Measurements from ENCODE around the gene CLDN14. TPM values are rescaled to one million over a fixed set of nuclear protein-coding genes. Genes with fewer than 3 reads are reported as not detected.

CLDN14 gene
- polyA plus RNA-seq, 2 donors = 0.04 TPM; not detected in 1

DNA sequence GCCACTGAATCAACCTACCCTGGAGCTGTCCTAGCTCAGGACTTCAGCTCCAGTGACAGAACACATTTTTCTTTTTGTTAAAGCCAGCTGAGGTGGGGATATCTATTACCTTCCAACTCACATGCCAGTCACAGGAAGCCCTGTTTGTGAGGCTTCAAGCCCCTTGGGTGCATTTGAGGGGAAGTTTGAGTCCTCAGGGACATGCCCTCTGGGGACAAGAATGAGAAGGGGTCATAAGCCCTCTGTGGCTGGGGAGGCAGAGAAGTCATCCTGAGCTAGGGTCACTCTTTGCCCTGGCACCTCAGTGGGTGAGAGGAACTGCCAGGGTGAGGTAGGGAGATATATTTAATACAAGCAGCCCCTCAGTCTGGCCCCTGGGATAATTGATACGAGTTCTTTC lies 33.5 kb upstream of the CLDN14 start:
- H3K9me3 ChIP-seq (ENCODE audit: control insufficient read depth in 2 of 2, insufficient read depth in 1 of 2, low read depth in 1 of 2, low read length in 1 of 2) = no peaks in the 10 kb centered on the region
- H3K4me1 ChIP-seq (ENCODE audit: control insufficient read depth in 2 of 2, insufficient read depth in 2 of 2, low read length in 1 of 2) = peaks cover 0 to 7% of the 10 kb centered on the region in 2 donors
- 91 to 93% methylated on average over 1 of the region's 1 CpG for WGBS, 2 donors
- no peak overlapping the region for H3K27ac ChIP-seq (ENCODE audit: low read depth in 2 of 2, low read length in 1 of 2)
- no peak overlapping the region for H3K4me3 ChIP-seq (ENCODE audit: low read depth in 1 of 2, low read length in 2 of 2)
- no peaks in the 10 kb centered on the region for H3K36me3 ChIP-seq (ENCODE audit: control insufficient read depth in 2 of 2, insufficient read depth in 2 of 2, low read length in 1 of 2)
- H3K27me3 ChIP-seq (ENCODE audit: control insufficient read depth in 1 of 2, insufficient read depth in 2 of 2, low read length in 2 of 2) = no peaks in the 10 kb centered on the region

DNA sequence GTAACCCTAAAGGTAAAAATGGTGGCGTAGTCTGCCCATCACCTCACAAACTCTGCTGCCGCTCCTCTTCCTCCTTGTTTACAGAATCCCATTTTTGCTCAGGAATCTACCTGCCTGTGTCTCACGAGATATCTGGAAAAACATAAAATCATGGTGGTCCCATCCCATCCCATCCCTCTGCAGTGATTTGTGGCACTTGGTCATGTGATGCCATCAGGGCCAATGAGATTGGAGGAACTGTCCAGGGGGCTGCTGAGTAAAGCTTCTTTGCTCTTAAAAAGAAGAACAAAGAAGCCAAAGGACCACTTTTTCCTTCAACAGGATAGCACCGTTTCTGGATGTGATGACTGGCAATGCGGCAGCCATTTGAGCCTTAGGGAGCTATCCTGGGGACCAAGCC lies 33.0 kb upstream of the CLDN14 start:
- Histone ChIP-seq H3K4me1 (ENCODE audit: control insufficient read depth in 2 of 2, insufficient read depth in 2 of 2, low read length in 1 of 2) (peaks cover 0 to 7% of the 10 kb centered on the region in 2 donors), H3K4me3 (ENCODE audit: low read depth in 1 of 2, low read length in 2 of 2) (no peak overlapping the region), H3K9me3 (ENCODE audit: control insufficient read depth in 2 of 2, insufficient read depth in 1 of 2, low read depth in 1 of 2, low read length in 1 of 2) (no peaks in the 10 kb centered on the region), H3K27me3 (ENCODE audit: control insufficient read depth in 1 of 2, insufficient read depth in 2 of 2, low read length in 2 of 2) (no peaks in the 10 kb centered on the region), H3K27ac (ENCODE audit: low read depth in 2 of 2, low read length in 1 of 2) (no peak overlapping the region), H3K36me3 (ENCODE audit: control insufficient read depth in 2 of 2, insufficient read depth in 2 of 2, low read length in 1 of 2) (no peaks in the 10 kb centered on the region)
- WGBS, 2 donors = 73 to 76% methylated on average over 5 of the region's 5 CpGs

DNA sequence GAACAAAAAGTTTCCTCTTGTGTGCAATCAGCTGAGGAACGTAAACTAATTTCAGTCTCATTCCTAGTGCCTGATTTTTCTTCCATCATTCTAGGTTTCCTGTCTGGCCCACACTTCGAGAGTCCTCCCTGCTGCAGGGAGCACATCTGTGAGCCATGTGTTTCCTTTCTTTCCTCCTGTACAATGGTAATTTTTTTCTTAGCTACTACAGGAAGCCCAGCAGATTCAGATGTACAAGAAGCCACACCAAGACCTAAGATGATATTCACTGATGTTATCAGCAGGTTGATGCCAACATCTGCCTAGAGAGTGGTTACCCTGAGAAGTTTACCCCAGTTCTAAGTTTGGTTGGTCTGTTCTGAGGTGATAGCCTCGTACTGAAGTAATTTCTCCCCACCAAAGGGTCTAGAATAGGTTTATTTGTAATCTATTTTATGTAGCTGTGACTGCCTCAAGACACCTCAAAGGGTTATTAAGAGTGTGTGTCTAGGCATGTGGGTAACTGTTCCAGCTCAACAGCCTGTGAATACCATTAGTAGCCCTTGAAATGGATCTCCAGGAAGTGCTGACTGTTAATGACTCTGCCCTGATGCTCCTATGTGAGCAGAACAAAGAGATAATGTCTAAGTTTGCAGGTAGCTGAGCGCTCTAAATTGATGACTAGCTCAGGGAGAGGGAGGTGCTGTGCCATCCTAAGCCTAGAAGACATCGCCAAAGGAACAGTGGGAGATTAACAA lies 31.7 kb upstream of the CLDN14 start:
- Histone ChIP-seq H3K36me3 (ENCODE audit: control insufficient read depth in 2 of 2, insufficient read depth in 2 of 2, low read length in 1 of 2) (no peaks in the 10 kb centered on the region), H3K27ac (ENCODE audit: low read depth in 2 of 2, low read length in 1 of 2) (no peak overlapping the region), H3K4me3 (ENCODE audit: low read depth in 1 of 2, low read length in 2 of 2) (no peak overlapping the region), H3K27me3 (ENCODE audit: control insufficient read depth in 1 of 2, insufficient read depth in 2 of 2, low read length in 2 of 2) (no peaks in the 10 kb centered on the region), H3K9me3 (ENCODE audit: control insufficient read depth in 2 of 2, insufficient read depth in 1 of 2, low read depth in 1 of 2, low read length in 1 of 2) (no peaks in the 10 kb centered on the region), H3K4me1 (ENCODE audit: control insufficient read depth in 2 of 2, insufficient read depth in 2 of 2, low read length in 1 of 2) (peaks cover 0 to 9% of the 10 kb centered on the region in 2 donors)
- 63 to 67% methylated on average over 5 of the region's 5 CpGs for WGBS, 2 donors

DNA sequence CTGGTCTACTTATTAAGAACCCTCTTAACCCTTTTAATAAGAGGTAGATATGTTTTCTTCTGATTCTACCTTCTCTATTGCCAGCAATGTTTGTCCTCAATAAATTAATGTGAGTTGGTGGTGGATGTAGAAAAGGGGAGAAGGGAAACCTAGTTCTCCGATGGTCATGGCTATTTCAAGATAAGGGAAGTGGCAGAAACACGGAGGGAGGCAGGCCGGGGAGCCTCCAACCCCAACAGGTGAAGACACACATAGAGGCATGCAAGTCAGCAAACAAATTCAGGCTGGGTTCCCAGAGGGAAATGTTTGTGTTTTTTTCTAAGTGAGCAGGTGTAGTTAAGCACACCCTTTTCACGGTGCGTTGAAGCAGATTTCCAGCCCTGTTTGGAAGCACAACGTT lies 31.0 kb upstream of the CLDN14 start:
- H3K9me3 ChIP-seq (ENCODE audit: control insufficient read depth in 2 of 2, insufficient read depth in 1 of 2, low read depth in 1 of 2, low read length in 1 of 2) = no peaks in the 10 kb centered on the region
- H3K4me3 ChIP-seq (ENCODE audit: low read depth in 1 of 2, low read length in 2 of 2) = no peak overlapping the region
- H3K36me3 ChIP-seq (ENCODE audit: control insufficient read depth in 2 of 2, insufficient read depth in 2 of 2, low read length in 1 of 2) = no peaks in the 10 kb centered on the region
- H3K27ac ChIP-seq (ENCODE audit: low read depth in 2 of 2, low read length in 1 of 2) = no peak overlapping the region
- peaks cover 0 to 9% of the 10 kb centered on the region in 2 donors for H3K4me1 ChIP-seq (ENCODE audit: control insufficient read depth in 2 of 2, insufficient read depth in 2 of 2, low read length in 1 of 2)
- WGBS, 2 donors = 57 to 63% methylated on average over 6 of the region's 6 CpGs
- H3K27me3 ChIP-seq (ENCODE audit: control insufficient read depth in 1 of 2, insufficient read depth in 2 of 2, low read length in 2 of 2) = no peaks in the 10 kb centered on the region

DNA sequence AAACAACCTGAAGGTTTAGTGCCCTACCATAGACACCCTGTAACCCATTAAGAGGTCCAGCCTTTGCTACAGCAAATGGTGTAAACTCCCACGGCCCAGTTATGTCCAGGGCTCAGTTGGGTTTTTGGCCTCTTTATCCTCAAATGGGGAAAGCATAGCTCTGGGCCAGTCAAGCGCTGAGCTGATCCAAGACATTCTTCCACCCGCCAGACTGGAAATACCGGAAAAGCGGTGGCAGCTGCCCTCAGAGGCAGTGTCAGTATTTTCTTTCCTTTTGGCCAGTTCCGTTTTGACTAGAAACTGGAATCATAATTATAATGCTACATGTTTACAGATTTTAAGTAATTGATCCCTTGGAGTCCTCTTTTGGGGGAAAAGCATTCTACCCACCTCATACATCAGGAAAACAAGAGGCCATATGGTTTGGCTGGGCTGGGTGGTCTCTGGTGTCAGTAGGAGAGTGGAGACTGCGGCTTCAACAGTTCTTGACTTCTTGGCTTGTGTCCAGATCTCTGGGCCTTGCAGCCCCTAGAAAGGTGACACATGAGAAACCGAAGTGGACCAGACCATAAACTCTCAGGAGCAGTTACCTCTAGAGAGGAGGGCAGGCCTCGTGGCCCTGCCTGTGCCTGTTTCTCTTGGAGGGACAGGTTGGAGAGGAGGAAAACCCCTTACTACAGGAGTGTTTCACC lies 30.2 kb upstream of the CLDN14 start:
- WGBS, 2 donors = 53 to 55% methylated on average over 9 of the region's 9 CpGs
- H3K27ac ChIP-seq (ENCODE audit: low read depth in 2 of 2, low read length in 1 of 2) = peak overlapping the region; percentile 52 to 70
- H3K9me3 ChIP-seq (ENCODE audit: control insufficient read depth in 2 of 2, insufficient read depth in 1 of 2, low read depth in 1 of 2, low read length in 1 of 2) = no peaks in the 10 kb centered on the region

DNA sequence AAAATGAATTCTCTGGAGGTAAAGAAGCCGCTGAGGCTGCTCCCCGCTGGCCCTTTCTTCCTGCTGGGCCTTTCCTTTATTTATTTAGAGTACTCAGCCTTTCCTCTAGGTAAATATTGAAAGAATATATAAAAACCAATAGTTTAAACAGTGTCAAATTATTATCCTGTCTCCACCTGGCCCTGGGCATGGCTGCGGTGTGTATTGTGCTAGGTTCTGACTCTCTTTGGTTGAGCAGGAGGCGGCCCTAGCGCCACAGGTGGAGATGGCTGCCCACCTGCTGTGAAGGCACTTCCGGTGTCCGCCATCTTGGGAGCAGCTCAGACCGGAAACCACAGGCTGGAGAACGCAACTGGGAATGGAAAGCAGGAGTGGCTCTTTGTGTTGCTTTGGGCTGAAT lies 29.0 kb upstream of the CLDN14 start:
- H3K4me1 ChIP-seq (ENCODE audit: control insufficient read depth in 2 of 2, insufficient read depth in 2 of 2, low read length in 1 of 2) = peaks cover 0 to 9% of the 10 kb centered on the region in 2 donors
- no peaks in the 10 kb centered on the region for H3K36me3 ChIP-seq (ENCODE audit: control insufficient read depth in 2 of 2, insufficient read depth in 2 of 2, low read length in 1 of 2)
- H3K27me3 ChIP-seq (ENCODE audit: control insufficient read depth in 1 of 2, insufficient read depth in 2 of 2, low read length in 2 of 2) = no peaks in the 10 kb centered on the region
- no peak overlapping the region for H3K27ac ChIP-seq (ENCODE audit: low read depth in 2 of 2, low read length in 1 of 2)
- H3K9me3 ChIP-seq (ENCODE audit: control insufficient read depth in 2 of 2, insufficient read depth in 1 of 2, low read depth in 1 of 2, low read length in 1 of 2) = no peaks in the 10 kb centered on the region
- H3K4me3 ChIP-seq (ENCODE audit: low read depth in 1 of 2, low read length in 2 of 2) = no peak overlapping the region
- WGBS, 2 donors = 94 to 97% methylated on average over 9 of the region's 9 CpGs

More for the DNA sequence above, 30.2 kb upstream of the CLDN14 start:
- Histone ChIP-seq H3K27me3 (ENCODE audit: control insufficient read depth in 1 of 2, insufficient read depth in 2 of 2, low read length in 2 of 2) (no peaks in the 10 kb centered on the region), H3K4me1 (ENCODE audit: control insufficient read depth in 2 of 2, insufficient read depth in 2 of 2, low read length in 1 of 2) (peaks cover 0 to 9% of the 10 kb centered on the region in 2 donors), H3K36me3 (ENCODE audit: control insufficient read depth in 2 of 2, insufficient read depth in 2 of 2, low read length in 1 of 2) (no peaks in the 10 kb centered on the region), H3K4me3 (ENCODE audit: low read depth in 1 of 2, low read length in 2 of 2) (no peak overlapping the region)

DNA sequence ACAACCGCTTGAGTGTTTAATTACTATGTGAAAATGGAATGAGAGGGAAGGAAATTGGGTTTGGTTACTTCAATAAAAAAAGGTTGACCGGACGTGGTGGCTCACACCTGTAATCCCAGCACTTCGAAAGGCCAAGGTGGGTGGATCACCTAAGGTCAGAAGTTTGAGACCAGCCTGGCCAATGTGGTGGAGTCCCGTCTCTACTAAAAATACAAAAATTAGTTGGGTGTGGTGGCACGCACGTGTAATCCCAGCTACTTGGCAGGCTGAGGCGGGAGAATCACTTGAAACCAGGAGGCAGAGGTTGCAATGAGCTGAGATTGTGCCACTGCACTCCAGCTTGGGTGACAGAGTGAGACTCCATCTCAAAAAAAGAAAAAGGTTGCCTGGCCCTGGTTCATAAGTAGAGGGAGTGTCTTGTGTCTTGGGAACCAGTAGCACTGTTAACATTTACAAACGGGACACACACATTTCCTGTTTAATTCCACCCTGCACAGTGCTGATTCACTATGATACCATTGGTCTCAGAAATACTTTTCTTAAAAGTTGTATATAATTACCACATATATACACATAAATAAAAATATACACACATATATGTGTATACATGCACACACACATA lies 27.6 kb upstream of the CLDN14 start:
- Histone ChIP-seq H3K27ac (ENCODE audit: low read depth in 2 of 2, low read length in 1 of 2) (peak overlapping the region in 1 of 2 donors; percentile 18), H3K4me3 (ENCODE audit: low read depth in 1 of 2, low read length in 2 of 2) (no peak overlapping the region), H3K9me3 (ENCODE audit: control insufficient read depth in 2 of 2, insufficient read depth in 1 of 2, low read depth in 1 of 2, low read length in 1 of 2) (no peaks in the 10 kb centered on the region), H3K36me3 (ENCODE audit: control insufficient read depth in 2 of 2, insufficient read depth in 2 of 2, low read length in 1 of 2) (no peaks in the 10 kb centered on the region), H3K27me3 (ENCODE audit: control insufficient read depth in 1 of 2, insufficient read depth in 2 of 2, low read length in 2 of 2) (no peaks in the 10 kb centered on the region), H3K4me1 (ENCODE audit: control insufficient read depth in 2 of 2, insufficient read depth in 2 of 2, low read length in 1 of 2) (peaks cover 0 to 9% of the 10 kb centered on the region in 2 donors)
- 53 to 61% methylated on average over 9 of the region's 9 CpGs for WGBS, 2 donors

DNA sequence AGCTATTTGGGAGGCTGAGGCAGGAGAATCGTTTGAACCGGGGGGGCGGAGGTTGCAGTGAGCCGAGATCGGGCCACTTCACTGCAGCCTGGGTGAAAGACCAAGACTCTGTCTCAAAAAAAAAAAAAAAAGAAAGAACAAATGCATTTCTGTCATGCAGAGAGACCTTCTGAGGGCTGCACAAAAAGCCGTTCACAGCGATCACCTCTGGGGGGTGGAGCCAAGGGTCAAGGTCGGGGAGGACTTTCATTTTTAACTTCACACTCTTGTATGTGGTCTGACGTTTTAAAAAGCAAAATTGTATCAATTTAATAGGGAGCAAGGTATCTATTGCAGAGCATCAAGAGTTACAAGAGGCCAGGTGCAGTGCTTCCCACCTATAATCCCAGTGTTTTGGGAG lies 26.6 kb upstream of the CLDN14 start:
- Histone ChIP-seq H3K4me3 (ENCODE audit: low read depth in 1 of 2, low read length in 2 of 2) (no peak overlapping the region), H3K9me3 (ENCODE audit: control insufficient read depth in 2 of 2, insufficient read depth in 1 of 2, low read depth in 1 of 2, low read length in 1 of 2) (no peaks in the 10 kb centered on the region), H3K27me3 (ENCODE audit: control insufficient read depth in 1 of 2, insufficient read depth in 2 of 2, low read length in 2 of 2) (no peaks in the 10 kb centered on the region), H3K27ac (ENCODE audit: low read depth in 2 of 2, low read length in 1 of 2) (no peak overlapping the region), H3K4me1 (ENCODE audit: control insufficient read depth in 2 of 2, insufficient read depth in 2 of 2, low read length in 1 of 2) (peaks cover 0 to 9% of the 10 kb centered on the region in 2 donors), H3K36me3 (ENCODE audit: control insufficient read depth in 2 of 2, insufficient read depth in 2 of 2, low read length in 1 of 2) (no peaks in the 10 kb centered on the region)
- WGBS, 2 donors = 72 to 81% methylated on average over 9 of the region's 9 CpGs

DNA sequence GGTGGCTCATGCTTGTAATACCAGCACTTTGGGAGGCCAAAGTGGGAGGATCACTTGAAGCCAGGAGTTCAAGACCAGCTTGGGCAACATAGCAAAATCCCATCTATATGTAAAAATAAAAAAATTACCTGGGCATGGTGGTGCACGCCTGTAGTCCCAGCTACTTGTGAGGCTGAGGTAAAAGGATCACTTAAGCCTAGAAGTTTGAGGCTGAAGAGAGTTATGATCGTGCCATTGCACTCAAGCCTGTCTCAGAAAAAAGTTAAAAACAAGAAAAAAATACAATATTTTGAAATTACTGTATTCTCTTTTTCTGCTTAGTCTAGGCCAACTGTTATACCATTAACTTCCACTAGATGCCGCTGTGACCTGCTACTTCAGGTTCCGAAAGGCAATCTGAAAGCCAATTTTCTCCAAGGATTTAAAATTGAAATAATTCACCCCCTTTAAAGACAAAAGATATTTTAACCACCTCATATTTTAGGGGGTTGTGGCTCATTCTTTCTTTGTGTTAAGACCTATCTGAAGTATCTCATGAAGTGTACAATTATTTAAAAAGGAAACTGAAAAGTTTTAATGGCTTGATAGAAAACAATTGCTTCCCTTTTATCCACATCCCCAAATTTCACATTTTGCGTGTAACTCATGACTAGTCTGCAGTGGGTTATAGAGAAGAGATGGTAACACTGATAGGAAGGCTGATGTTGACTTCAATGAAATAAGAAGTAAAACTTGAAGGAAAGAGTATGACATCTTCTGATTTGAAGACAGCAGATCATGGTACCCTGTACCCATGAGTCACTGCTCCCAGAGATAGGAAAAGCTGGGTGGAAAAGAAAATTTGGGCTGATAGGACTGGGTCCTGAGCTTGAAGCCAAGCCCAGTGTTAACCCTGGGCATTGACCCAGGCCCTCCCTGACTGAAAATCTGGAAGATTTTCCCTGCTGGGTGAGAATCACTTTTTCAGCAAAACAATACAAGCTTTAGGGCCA lies 24.4 kb upstream of the CLDN14 start:
- H3K4me3 ChIP-seq (ENCODE audit: low read depth in 1 of 2, low read length in 2 of 2) = no peak overlapping the region
- WGBS, 2 donors = 31 to 32% methylated on average over 5 of the region's 5 CpGs
- H3K36me3 ChIP-seq (ENCODE audit: control insufficient read depth in 2 of 2, insufficient read depth in 2 of 2, low read length in 1 of 2) = no peaks in the 10 kb centered on the region
- H3K4me1 ChIP-seq (ENCODE audit: control insufficient read depth in 2 of 2, insufficient read depth in 2 of 2, low read length in 1 of 2) = peaks cover 0 to 6% of the 10 kb centered on the region in 2 donors
- no peak overlapping the region for H3K27ac ChIP-seq (ENCODE audit: low read depth in 2 of 2, low read length in 1 of 2)
- H3K27me3 ChIP-seq (ENCODE audit: control insufficient read depth in 1 of 2, insufficient read depth in 2 of 2, low read length in 2 of 2) = no peaks in the 10 kb centered on the region
- H3K9me3 ChIP-seq (ENCODE audit: control insufficient read depth in 2 of 2, insufficient read depth in 1 of 2, low read depth in 1 of 2, low read length in 1 of 2) = no peaks in the 10 kb centered on the region

Measured in esophagus (tissue), 2 donors.